HG03139 (cell line): ENCODE data around the gene ACOX2.

ENCODE experiments used
- ATAC-seq: cut with Tn5 transposase; IDR thresholded peaks from one replicate; pipeline ENCODE4 v1.9.1; 2021; ENCODE audit not compliant: unreplicated experiment

ACOX2 gene

GRCh38 chr3:58514405-58514804, 22.6 kb downstream of the ACOX2 start:
- ATAC-seq = no peak

GRCh38 chr3:58508437-58508836, 28.6 kb downstream of the ACOX2 start:
- no peak for ATAC-seq

- no peak for ATAC-seq
Measured at GRCh38 chr3:58507356-58508078, 29.5 kb downstream of the ACOX2 start.

GRCh38 chr3:58502872-58503271, 34.1 kb downstream of the ACOX2 start:
- ATAC-seq = no peak

GRCh38 chr3:58497097-58497496, 39.9 kb downstream of the ACOX2 start:
- ATAC-seq = no peak

GRCh38 chr3:58496206-58496857, 40.7 kb downstream of the ACOX2 start:
- ATAC-seq = no peak

GRCh38 chr3:58495101-58495500, 41.9 kb downstream of the ACOX2 start:
- no peak for ATAC-seq

- no peak for ATAC-seq
Measured at GRCh38 chr3:58494107-58494506, 42.9 kb downstream of the ACOX2 start.

- no peak for ATAC-seq
Measured at GRCh38 chr3:58492494-58492905, 44.5 kb downstream of the ACOX2 start.

GRCh38 chr3:58491506-58492402, 45.2 kb downstream of the ACOX2 start, which contains the start of gene KCTD6:
Gene KCTD6, plus strand, starts transcription at chr3:58492096. Its CDS starts 6,660 bp downstream, at chr3:58498756.
- peak; percentile 92 for ATAC-seq

- no peak for ATAC-seq
Measured at GRCh38 chr3:58490860-58491501, 46.0 kb downstream of the ACOX2 start.

- no peak for ATAC-seq
Measured at GRCh38 chr3:58488967-58489366, 48.0 kb downstream of the ACOX2 start.

- no peak for ATAC-seq
Measured at GRCh38 chr3:58487140-58487886, 49.7 kb downstream of the ACOX2 start.

- no peak for ATAC-seq
Measured at GRCh38 chr3:58485801-58486435, 51.1 kb downstream of the ACOX2 start.

- ATAC-seq = no peak
Measured at GRCh38 chr3:58484722-58485069, 52.3 kb downstream of the ACOX2 start.

- no peak for ATAC-seq
Measured at GRCh38 chr3:58484045-58484721, 52.8 kb downstream of the ACOX2 start.

GRCh38 chr3:58482917-58483636, 53.9 kb downstream of the ACOX2 start:
- ATAC-seq = no peak

GRCh38 chr3:58480309-58480708, 56.7 kb downstream of the ACOX2 start:
- ATAC-seq = no peak

- no peak for ATAC-seq
Measured at GRCh38 chr3:58478781-58479180, 58.2 kb downstream of the ACOX2 start.
